Neuronal stem cell (in vitro differentiated cells): ENCODE results near the gene TMA7.

Source experiments
- DNase-seq: peaks from one replicate; pipeline ENCODE4 v3.0.0-alpha.2; 2013; ENCODE audit warnings: low spot score
- H2AFZ ChIP-seq: one replicate; pipeline ENCODE4 v1.6.1; 2013; ENCODE audit warnings: mild to moderate bottlenecking, low read length, inconsistent platforms
- H2AK5ac ChIP-seq: 2 replicates; pipeline ENCODE4 v1.6.1; 2013; ENCODE audit warnings: low read depth, mild to moderate bottlenecking, inconsistent platforms, low read length, moderate library complexity, mixed read lengths
- H2BK120ac ChIP-seq: 2 replicates; pipeline ENCODE4 v1.6.1; 2013; ENCODE audit warnings: low read depth, mild to moderate bottlenecking, inconsistent platforms, low read length, moderate library complexity, mixed read lengths
- H2BK12ac ChIP-seq: one replicate; pipeline ENCODE4 v1.6.1; 2013; ENCODE audit warnings: low read length, inconsistent platforms
- H2BK15ac ChIP-seq: 2 replicates; pipeline ENCODE4 v1.6.1; 2013; ENCODE audit warnings: mild to moderate bottlenecking, low read length, inconsistent platforms, mixed read lengths
- H2BK5ac ChIP-seq: one replicate; pipeline ENCODE4 v1.6.1; 2013; ENCODE audit warnings: inconsistent platforms, mild to moderate bottlenecking, low read length, moderate library complexity
- H3K14ac ChIP-seq: one replicate; pipeline ENCODE4 v1.6.1; 2013; ENCODE audit warnings: low read length, inconsistent platforms
- H3K18ac ChIP-seq: 2 replicates; pipeline ENCODE4 v1.6.1; 2013; ENCODE audit warnings: low read length, inconsistent platforms
- H3K23ac ChIP-seq: 2 replicates; pipeline ENCODE4 v1.6.1; 2013; ENCODE audit warnings: low read depth, mild to moderate bottlenecking, mixed read lengths, low read length, inconsistent platforms; ENCODE audit not compliant: poor library complexity
- H3K27ac ChIP-seq: replicated peaks from 3 replicates; pipeline ENCODE4 v1.5.1; 2013; ENCODE audit warnings: low read length, inconsistent platforms
- H3K27me3 ChIP-seq, 3 experiments: 2 replicates each; pipeline ENCODE4 v1.6.1; 2013; ENCODE audit warnings: low read length in 3 of 3, mild to moderate bottlenecking in 2 of 3, inconsistent platforms in 1 of 3, low read depth in 1 of 3, mixed read lengths in 1 of 3, moderate library complexity in 1 of 3; ENCODE audit not compliant: control insufficient read depth in 3 of 3, insufficient read depth in 3 of 3
- H3K36me3 ChIP-seq, 2 donors: replicated peaks in 1 of 2; 2 replicates each; pipeline ENCODE4 v1.6.1; 2013; ENCODE audit warnings: low read length in 2 of 2; ENCODE audit not compliant: control insufficient read depth in 2 of 2, insufficient read depth in 2 of 2
- H3K4ac ChIP-seq: 2 replicates; pipeline ENCODE4 v1.6.1; 2013; ENCODE audit warnings: inconsistent platforms, mild to moderate bottlenecking, low read length, moderate library complexity
- H3K4me1 ChIP-seq, 2 donors: 1 replicate in 1 of 2; 2 replicates in 1 of 2; pipeline ENCODE4 v1.6.1; 2013; ENCODE audit warnings: low read length in 2 of 2, low read depth in 1 of 2; ENCODE audit not compliant: control insufficient read depth in 2 of 2, insufficient read depth in 1 of 2
- H3K4me2 ChIP-seq: one replicate; pipeline ENCODE4 v1.6.1; 2013; ENCODE audit warnings: mild to moderate bottlenecking, low read length, inconsistent platforms; ENCODE audit not compliant: insufficient read depth, poor library complexity, severe bottlenecking
- H3K4me3 ChIP-seq, 2 donors: 2 replicates each; pipeline ENCODE4 v1.5.1; 2013; ENCODE audit warnings: low read length in 2 of 2, mild to moderate bottlenecking in 2 of 2, inconsistent platforms in 1 of 2, moderate library complexity in 1 of 2
- H3K79me1 ChIP-seq: one replicate; pipeline ENCODE4 v1.6.1; 2013; ENCODE audit warnings: low read depth, mild to moderate bottlenecking, inconsistent platforms, low read length, moderate library complexity
- H3K9ac ChIP-seq: one replicate; pipeline ENCODE4 v1.6.1; 2013; ENCODE audit warnings: mild to moderate bottlenecking, low read depth, low read length, inconsistent platforms; ENCODE audit not compliant: poor library complexity
- H3K9me3 ChIP-seq, 2 donors: replicated peaks in 1 of 2; 2 replicates each; pipeline versions ENCODE3 to v1.6.1; 2013; ENCODE audit warnings: low read length in 2 of 2, mild to moderate bottlenecking in 2 of 2, inconsistent platforms in 1 of 2, low read depth in 1 of 2, mixed read lengths in 1 of 2, moderate library complexity in 1 of 2; ENCODE audit not compliant: control insufficient read depth in 2 of 2, insufficient read depth in 1 of 2
- H4K8ac ChIP-seq: one replicate; pipeline ENCODE4 v1.6.1; 2013; ENCODE audit warnings: low read depth, mild to moderate bottlenecking, inconsistent platforms, low read length, moderate library complexity
- H4K91ac ChIP-seq: one replicate; pipeline ENCODE4 v1.6.1; 2013; ENCODE audit warnings: low read length, low read depth, mild to moderate bottlenecking, inconsistent platforms; ENCODE audit not compliant: poor library complexity
- WGBS, 2 donors: extraction: QIAGEN DNeasy Blood & Tissue Kit; methylation state at CpG; one replicate each; pipeline ENCODE4 v1.1.7; 2013; ENCODE audit warnings: missing lambda C conversion rate in 2 of 2, mixed read lengths in 1 of 2; ENCODE audit not compliant: insufficient read length in 2 of 2, insufficient replicate concordance in 1 of 2; ENCODE audit errors: extremely low coverage in 2 of 2; 5-methylcytosine and 5-hydroxymethylcytosine counted together

TMA7 gene

DNA sequence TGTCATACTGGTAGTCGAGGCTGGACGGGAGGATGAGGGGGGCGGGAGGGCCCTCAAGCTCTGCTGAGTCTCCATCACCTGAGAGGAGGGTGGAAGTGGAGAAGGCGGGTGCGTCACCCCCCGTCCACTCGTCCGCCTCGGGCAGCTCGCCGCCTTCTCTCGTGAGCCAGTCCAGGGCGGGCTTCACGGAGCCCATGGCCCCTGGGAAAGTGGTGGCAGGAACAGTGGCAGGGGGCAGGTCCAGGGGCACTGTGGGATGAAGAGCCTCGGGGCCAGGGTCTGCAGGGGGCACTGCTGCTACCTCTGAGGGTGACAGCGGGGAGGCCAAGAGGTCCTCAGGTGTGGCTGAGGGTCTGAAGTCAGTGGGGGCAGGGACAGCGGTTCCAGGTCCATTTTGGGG lies 20.5 kb upstream of the TMA7 start:
- H3K9ac ChIP-seq: no peak overlapping the region
- no peak overlapping the region for H2BK12ac ChIP-seq
- no peak overlapping the region for H3K4me2 ChIP-seq
- H2BK5ac ChIP-seq: peak overlapping the region; percentile 75
- H3K4ac ChIP-seq: no peak overlapping the region
- H3K14ac ChIP-seq: no peak overlapping the region
- WGBS, 2 donors: no CpG with 5 or more reads among the region's 17 CpGs
- H3K4me3 ChIP-seq: no peak overlapping the region
- H2BK15ac ChIP-seq: no peak overlapping the region
- no peaks in the 10 kb centered on the region for H3K4me1 ChIP-seq
- H3K27ac ChIP-seq: no peak overlapping the region
- no peak overlapping the region for H4K8ac ChIP-seq
- H4K91ac ChIP-seq: no peak overlapping the region
- H3K27me3 ChIP-seq: no peaks in the 10 kb centered on the region
- peaks cover 85 to 99% of the 10 kb centered on the region in 2 donors for H3K36me3 ChIP-seq
- H3K9me3 ChIP-seq: no peaks in the 10 kb centered on the region
- no peak overlapping the region for H2AK5ac ChIP-seq
- no peak for DNase-seq
- no peak overlapping the region for H2BK120ac ChIP-seq
- no peak overlapping the region for H2AFZ ChIP-seq
- peaks cover 66% of the 10 kb centered on the region for H3K79me1 ChIP-seq
- no peak overlapping the region for H3K18ac ChIP-seq
- no peak overlapping the region for H3K23ac ChIP-seq

- peak overlapping the region; percentile 25 for H3K9ac ChIP-seq
- WGBS, 2 donors: no CpG with 5 or more reads among the region's 14 CpGs
- no peak overlapping the region for H2AK5ac ChIP-seq
- H2AFZ ChIP-seq: no peak overlapping the region
- no peak for DNase-seq
- H4K91ac ChIP-seq: no peak overlapping the region
- H3K14ac ChIP-seq: no peak overlapping the region
- H3K4ac ChIP-seq: no peak overlapping the region
- H3K27ac ChIP-seq: no peak overlapping the region
- no peak overlapping the region for H2BK15ac ChIP-seq
- H3K4me2 ChIP-seq: no peak overlapping the region
- peaks cover 65% of the 10 kb centered on the region for H3K79me1 ChIP-seq
- H3K27me3 ChIP-seq: no peaks in the 10 kb centered on the region
- peaks cover 75 to 98% of the 10 kb centered on the region in 2 donors for H3K36me3 ChIP-seq
- no peak overlapping the region for H2BK12ac ChIP-seq
- no peak overlapping the region for H2BK120ac ChIP-seq
- no peak overlapping the region for H4K8ac ChIP-seq
- H3K18ac ChIP-seq: no peak overlapping the region
- H3K9me3 ChIP-seq: no peaks in the 10 kb centered on the region
- peaks cover 0 to 2% of the 10 kb centered on the region in 2 donors for H3K4me1 ChIP-seq
- H2BK5ac ChIP-seq: no peak overlapping the region
- no peak overlapping the region for H3K4me3 ChIP-seq
- no peak overlapping the region for H3K23ac ChIP-seq
These were observed 19.5 kb upstream of the TMA7 start for GRCh38 chr3:48420561-48420960.

- H2BK5ac ChIP-seq: peak overlapping the region; percentile 5
- no peaks in the 10 kb centered on the region for H3K9me3 ChIP-seq
These were observed 17.8 kb upstream of the TMA7 start for GRCh38 chr3:48422272-48422671.

GRCh38 chr3:48422681-48423080 lies 17.4 kb upstream of the TMA7 start:
- no peak overlapping the region for H3K18ac ChIP-seq
- no CpG with 5 or more reads among the region's 8 CpGs for WGBS, 2 donors

More at GRCh38 chr3:48422272-48422671, 17.8 kb upstream of the TMA7 start:
- H3K36me3 ChIP-seq: peaks cover 60 to 96% of the 10 kb centered on the region in 2 donors
- no peak overlapping the region for H3K18ac ChIP-seq
- no peak overlapping the region for H3K27ac ChIP-seq
- no peaks in the 10 kb centered on the region for H3K27me3 ChIP-seq
- no peak overlapping the region for H3K4ac ChIP-seq
- no peak overlapping the region for H3K4me3 ChIP-seq
- peaks cover 8 to 13% of the 10 kb centered on the region in 2 donors for H3K4me1 ChIP-seq
- H2BK12ac ChIP-seq: no peak overlapping the region
- no peak overlapping the region for H2BK15ac ChIP-seq
- no peak overlapping the region for H3K23ac ChIP-seq
- H2AK5ac ChIP-seq: no peak overlapping the region
- no peak for DNase-seq
- H4K91ac ChIP-seq: no peak overlapping the region
- H2AFZ ChIP-seq: no peak overlapping the region
- peaks cover 71% of the 10 kb centered on the region for H3K79me1 ChIP-seq
- no peak overlapping the region for H4K8ac ChIP-seq
- H2BK120ac ChIP-seq: no peak overlapping the region
- no CpG with 5 or more reads among the region's 3 CpGs for WGBS, 2 donors
- H3K9ac ChIP-seq: no peak overlapping the region
- no peak overlapping the region for H3K4me2 ChIP-seq
- H3K14ac ChIP-seq: no peak overlapping the region

More at GRCh38 chr3:48422681-48423080, 17.4 kb upstream of the TMA7 start:
- no peak overlapping the region for H3K4me2 ChIP-seq
- peaks cover 12 to 17% of the 10 kb centered on the region in 2 donors for H3K4me1 ChIP-seq
- H3K27me3 ChIP-seq: no peaks in the 10 kb centered on the region
- H3K4me3 ChIP-seq: no peak overlapping the region
- no peak overlapping the region for H2AK5ac ChIP-seq
- no peak overlapping the region for H2BK120ac ChIP-seq
- no peak overlapping the region for H3K27ac ChIP-seq
- H3K23ac ChIP-seq: no peak overlapping the region
- H2BK12ac ChIP-seq: no peak overlapping the region
- no peak overlapping the region for H2BK15ac ChIP-seq
- H2BK5ac ChIP-seq: no peak overlapping the region
- peaks cover 56 to 95% of the 10 kb centered on the region in 2 donors for H3K36me3 ChIP-seq
- H3K9ac ChIP-seq: no peak overlapping the region
- no peak for DNase-seq
- peaks cover 71% of the 10 kb centered on the region for H3K79me1 ChIP-seq
- H4K91ac ChIP-seq: no peak overlapping the region
- no peak overlapping the region for H4K8ac ChIP-seq
- no peaks in the 10 kb centered on the region for H3K9me3 ChIP-seq
- no peak overlapping the region for H3K4ac ChIP-seq
- H3K14ac ChIP-seq: no peak overlapping the region
- H2AFZ ChIP-seq: no peak overlapping the region
